A549 (cell line): ENCODE data around the gene SOX18. TPM values are rescaled to one million over a fixed set of nuclear protein-coding genes. Genes with fewer than 3 reads are reported as not detected.

Experiments
- ATAC-seq, 2 experiments: fragments of 200-7000 bp in 1 of 2; fragments of >200 bp in 1 of 2; cut with Nextera tagmentation in 1 of 2; cut with Tn5 transposase in 1 of 2; 3 replicates each; pipeline versions ENCODE4 v1.8.0 to v1.9.1; 2018 to 2020; ENCODE audit warnings: mild to moderate bottlenecking in 1 of 2, moderate library complexity in 1 of 2
- CTCF ChIA-PET: fragments of 300-600 bp; sonication (Branson Sonifier 250); formaldehyde crosslinking; extraction: SDS; loops from one replicate; lab custom pipeline; 2021; ENCODE audit warnings: antibody characterized with exemption, inconsistent platforms; lab: Yijun Ruan, JAX
- POLR2A ChIA-PET: fragments of 350-600 bp; formaldehyde crosslinking; extraction: SDS; loops from one replicate; lab custom pipeline; 2021; ENCODE audit warnings: antibody characterized with exemption, inconsistent platforms; lab: Yijun Ruan, JAX
- DNase-seq, 2 experiments: peaks; one replicate each; pipeline versions ENCODE4 v3.0.0 to v3.0.0-alpha.2; 2011 to 2016; ENCODE audit warnings: low read depth in 1 of 2, low spot score in 1 of 2
- FAIRE-seq: peaks from 2 replicates; lab custom pipeline; 2011; peaks lifted over from hg19 to GRCh38; lab: Jason Lieb, UNC
- H3K27ac ChIP-seq, 2 experiments: fragments of >200 bp; sonication (Bioruptor Twin); formaldehyde crosslinking; 3 replicates each; pipeline ENCODE4 v1.5.1; 2016 to 2017
- H3K4me1 ChIP-seq: fragments of >200 bp; sonication (Bioruptor Twin); formaldehyde crosslinking; 3 replicates; pipeline ENCODE4 v1.6.1; 2016
- H3K4me2 ChIP-seq: fragments of >200 bp; sonication (Bioruptor Twin); formaldehyde crosslinking; 3 replicates; pipeline ENCODE4 v1.6.1; 2016
- H3K4me3 ChIP-seq: fragments of >200 bp; sonication (Bioruptor Twin); formaldehyde crosslinking; 3 replicates; pipeline ENCODE4 v1.5.1; 2016
- H3K9me3 ChIP-seq: fragments of >200 bp; sonication (Bioruptor Twin); formaldehyde crosslinking; 3 replicates; pipeline ENCODE4 v1.6.1; 2016
- EHMT2 ChIP-seq: fragments of 200-600 bp; sonication (generic); IDR thresholded peaks from 2 replicates; pipeline ENCODE4 v1.6.1; 2016; ENCODE audit warnings: antibody characterized with exemption, low read depth, mild to moderate bottlenecking, moderate library complexity
- FOSB ChIP-seq: fragments of 250-450 bp; sonication (Bioruptor Pico); IDR thresholded peaks from 2 replicates; pipeline ENCODE4 v1.5.0; 2020; ENCODE audit warnings: mild to moderate bottlenecking, moderate library complexity
- FOSL2 ChIP-seq, 2 experiments: fragments of 450-650 bp in 1 of 2; fragments of >200 bp in 1 of 2; sonication (Bioruptor Twin) in 1 of 2; formaldehyde crosslinking; IDR thresholded peaks; 2 replicates each; pipeline versions ENCODE4 v1.5.0 to v1.6.1; 2016 to 2020; ENCODE audit warnings: mild to moderate bottlenecking in 1 of 2, moderate library complexity in 1 of 2
- FOXS1 ChIP-seq: fragments of 250-450 bp; sonication (Bioruptor Pico); IDR thresholded peaks from 2 replicates; pipeline ENCODE4 v1.5.0; 2020; ENCODE audit warnings: mild to moderate bottlenecking, moderate library complexity
- JUNB ChIP-seq: fragments of >200 bp; sonication (Bioruptor Twin); formaldehyde crosslinking; IDR thresholded peaks from 2 replicates; pipeline ENCODE4 v1.6.1; 2016
- NFE2L2 ChIP-seq: fragments of 150-350 bp; conservative IDR thresholded peaks from 2 replicates; pipeline ENCODE4 v1.6.1; 2014; ENCODE audit warnings: low read length
- NR3C1 ChIP-seq: fragments of >200 bp; sonication (Bioruptor Twin); formaldehyde crosslinking; IDR thresholded peaks from 3 replicates; pipeline ENCODE4 v1.6.1; 2017
- ZC3H11A ChIP-seq: fragments of 450-650 bp; IDR thresholded peaks from 2 replicates; pipeline ENCODE4 v1.6.1; 2014; ENCODE audit warnings: antibody characterized with exemption, mild to moderate bottlenecking
- ZFP36 ChIP-seq: fragments of 450-650 bp; IDR thresholded peaks from 2 replicates; pipeline ENCODE4 v1.6.1; 2014; ENCODE audit warnings: borderline replicate concordance; ENCODE audit not compliant: partially characterized antibody
- WGBS: methylation state at CpG from one replicate; pipeline ENCODE4 v1.1.6; 2017; ENCODE audit errors: missing lambda C conversion rate; 5-methylcytosine and 5-hydroxymethylcytosine counted together
- polyA plus RNA-seq, 4 experiments: library from polyadenylated mRNA; depleted of rRNA in 3 of 4; stranded (reverse); fragments of >200 nt; fragmentation: RNase III in 1 of 4; extraction: RNeasy Plus Mini Kit Qiagen cat#74134 plus additional on column Dnase treatment in 1 of 4; gene quantifications; 2 replicates in 3 of 4; 3 replicates in 1 of 4; pipeline ENCODE4 v1.2.3, GENCODE V29; 2011 to 2017
- TF ChIP-seq, protein P1 (sequence below): fragments of >200 bp; sonication (Bioruptor Twin); formaldehyde crosslinking; IDR thresholded peaks from 3 replicates; pipeline ENCODE4 v1.5.1; 2016
- TF ChIP-seq, protein P2 (sequence below): IDR thresholded peaks from 2 replicates; pipeline ENCODE4 v1.6.1; 2012
- TF ChIP-seq, protein P3 (sequence below): fragments of >200 bp; sonication (Bioruptor Twin); formaldehyde crosslinking; IDR thresholded peaks from 2 replicates; pipeline ENCODE4 v1.6.1; 2016
- TF ChIP-seq, protein P4 (sequence below): fragments of 450-650 bp; IDR thresholded peaks from 2 replicates; pipeline ENCODE4 v1.6.1; 2014; ENCODE audit warnings: antibody characterized with exemption

Gene SOX18
- polyA plus RNA-seq, 2 of the 4 experiments (the other 2 are of a cell fraction) = 0.19 to 1.4 TPM

DNA sequence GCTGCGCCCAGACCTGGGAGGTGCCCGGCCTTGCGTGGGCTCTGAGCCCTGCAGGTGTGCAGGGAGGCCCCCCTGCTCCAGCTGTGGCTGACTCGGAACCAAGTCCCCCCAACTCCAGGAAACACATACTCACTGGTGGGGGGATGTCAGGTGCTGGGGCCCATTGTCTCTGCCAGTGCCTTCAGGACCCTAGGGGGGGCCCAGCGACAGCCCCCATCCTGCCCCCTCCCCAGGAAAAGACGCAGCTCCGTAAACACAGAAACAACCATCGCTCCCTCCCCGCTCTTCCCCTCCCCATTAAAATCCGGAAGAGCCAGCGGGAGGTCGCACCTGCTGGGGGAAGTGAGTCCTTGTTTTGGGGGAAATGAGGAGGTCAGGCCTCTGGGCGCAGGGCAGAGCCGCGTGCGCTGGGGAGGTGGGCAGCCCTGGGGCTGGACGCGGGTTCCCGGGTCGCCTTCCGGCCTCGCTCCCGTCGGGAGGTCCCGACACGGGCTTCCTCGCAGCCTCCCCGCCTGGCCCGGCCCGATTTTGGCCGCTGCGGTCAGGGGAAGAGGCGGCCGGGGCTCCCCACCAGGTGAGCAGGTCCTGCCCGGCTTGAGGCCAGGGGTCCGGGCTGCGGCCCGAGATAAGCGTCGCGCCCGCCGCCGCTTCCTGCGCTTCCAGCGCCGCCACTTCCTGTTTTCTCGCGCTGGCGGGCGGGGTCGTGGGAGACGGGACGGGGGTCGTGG lies 7.2 kb downstream of the SOX18 start (continued):
- no peak for TF ChIP-seq FOSB (CRISPR knock-in tag)

DNA sequence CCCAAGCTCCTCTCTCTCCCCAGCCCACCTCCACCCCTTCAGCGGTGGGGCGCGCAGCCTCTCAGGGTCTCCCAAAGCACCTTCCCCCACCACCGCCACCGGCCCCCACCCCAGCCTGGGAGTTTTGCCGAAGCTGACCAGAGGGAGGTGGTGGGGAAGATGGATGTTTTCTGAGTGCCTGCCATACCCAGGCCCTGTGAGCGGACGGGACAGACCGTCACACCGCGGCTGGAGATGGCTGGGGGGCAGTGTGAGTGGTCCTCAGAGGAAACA lies 7.7 kb downstream of the SOX18 start:
- TF ChIP-seq FOXS1 (CRISPR knock-in tag) (no peak), ZC3H11A (no peak)
- TF ChIP-seq, protein P1, sequence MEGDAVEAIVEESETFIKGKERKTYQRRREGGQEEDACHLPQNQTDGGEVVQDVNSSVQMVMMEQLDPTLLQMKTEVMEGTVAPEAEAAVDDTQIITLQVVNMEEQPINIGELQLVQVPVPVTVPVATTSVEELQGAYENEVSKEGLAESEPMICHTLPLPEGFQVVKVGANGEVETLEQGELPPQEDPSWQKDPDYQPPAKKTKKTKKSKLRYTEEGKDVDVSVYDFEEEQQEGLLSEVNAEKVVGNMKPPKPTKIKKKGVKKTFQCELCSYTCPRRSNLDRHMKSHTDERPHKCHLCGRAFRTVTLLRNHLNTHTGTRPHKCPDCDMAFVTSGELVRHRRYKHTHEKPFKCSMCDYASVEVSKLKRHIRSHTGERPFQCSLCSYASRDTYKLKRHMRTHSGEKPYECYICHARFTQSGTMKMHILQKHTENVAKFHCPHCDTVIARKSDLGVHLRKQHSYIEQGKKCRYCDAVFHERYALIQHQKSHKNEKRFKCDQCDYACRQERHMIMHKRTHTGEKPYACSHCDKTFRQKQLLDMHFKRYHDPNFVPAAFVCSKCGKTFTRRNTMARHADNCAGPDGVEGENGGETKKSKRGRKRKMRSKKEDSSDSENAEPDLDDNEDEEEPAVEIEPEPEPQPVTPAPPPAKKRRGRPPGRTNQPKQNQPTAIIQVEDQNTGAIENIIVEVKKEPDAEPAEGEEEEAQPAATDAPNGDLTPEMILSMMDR = no peak
- ATAC-seq (no peak), DNase-seq (no peak), FAIRE-seq (no peak)
- Histone ChIP-seq H3K27ac (0 out of 6 replicates have a peak overlapping the region, but pooled peaks of 1 of the 2 experiments have one; percentile 28), H3K4me1 (peaks cover 33% of the 10 kb centered on the region), H3K9me3 (no peaks in the 10 kb centered on the region), H3K4me3 (no peak overlapping the region), H3K4me2 (no peak overlapping the region)
- CTCF ChIA-PET = interaction anchor here (0.8 to 7.1 kb wide), 7 partner anchors 11 to 67 kb away, joined by 3 to 143 read pairs (median 28); partner anchors contain the start of genes PRPF6 and TCEA2
- WGBS = 86% methylated on average over 5 of the region's 11 CpGs
- POLR2A ChIA-PET = no interaction called here

DNA sequence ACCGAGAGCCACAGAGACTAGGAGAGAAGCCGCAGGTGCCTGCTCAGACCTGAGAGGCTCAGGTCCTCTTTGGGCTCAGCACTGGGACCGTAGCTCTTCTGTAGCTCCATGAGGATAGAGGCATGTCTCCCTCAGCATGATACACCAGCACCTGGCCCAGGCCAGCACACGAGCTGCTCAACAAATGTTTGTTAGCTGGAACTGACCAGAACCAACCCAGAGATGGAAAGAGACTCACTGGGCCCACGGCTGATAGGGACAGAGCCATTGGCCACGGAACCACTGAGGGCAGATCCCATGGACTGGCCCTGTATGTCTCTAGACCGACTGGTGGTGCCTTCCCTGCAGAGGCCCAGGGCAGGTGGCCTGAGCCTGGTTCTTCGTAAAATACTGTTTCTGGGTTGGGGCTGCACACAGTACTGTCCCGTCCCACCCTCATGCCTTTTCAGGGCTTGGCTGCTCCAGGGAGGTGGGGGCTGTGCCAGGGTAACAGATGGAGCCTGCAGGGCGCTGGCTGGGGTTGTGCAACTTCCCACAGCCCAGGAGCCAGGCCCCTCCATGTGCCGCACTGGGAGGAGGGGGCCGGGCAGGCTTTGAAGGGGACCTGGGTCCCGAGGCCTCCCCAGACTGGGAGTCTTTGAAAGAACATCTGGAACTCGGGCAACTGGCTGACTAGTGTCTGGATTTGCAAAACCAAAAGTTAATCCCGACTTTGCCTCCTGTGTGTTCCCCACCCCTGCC lies 8.2 kb downstream of the SOX18 start:
- 0 out of 6 replicates have a peak overlapping the region, but pooled peaks of 1 of the 2 experiments have one; percentile 28 for H3K27ac ChIP-seq
- WGBS = 68% methylated on average over 13 of the region's 15 CpGs
- TF ChIP-seq NFE2L2 (no peak), FOSL2 (IDR thresholded peaks at IDR 0.05) (no peak), FOSL2 (CRISPR knock-in tag; IDR thresholded peaks at IDR 0.05) (no peak), ZFP36 (no peak), EHMT2 (no peak), NR3C1 (no peak), JUNB (no peak)
- TF ChIP-seq, protein P2, sequence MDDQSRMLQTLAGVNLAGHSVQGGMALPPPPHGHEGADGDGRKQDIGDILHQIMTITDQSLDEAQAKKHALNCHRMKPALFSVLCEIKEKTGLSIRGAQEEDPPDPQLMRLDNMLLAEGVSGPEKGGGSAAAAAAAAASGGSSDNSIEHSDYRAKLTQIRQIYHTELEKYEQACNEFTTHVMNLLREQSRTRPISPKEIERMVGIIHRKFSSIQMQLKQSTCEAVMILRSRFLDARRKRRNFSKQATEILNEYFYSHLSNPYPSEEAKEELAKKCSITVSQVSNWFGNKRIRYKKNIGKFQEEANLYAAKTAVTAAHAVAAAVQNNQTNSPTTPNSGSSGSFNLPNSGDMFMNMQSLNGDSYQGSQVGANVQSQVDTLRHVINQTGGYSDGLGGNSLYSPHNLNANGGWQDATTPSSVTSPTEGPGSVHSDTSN = no peak
- TF ChIP-seq, protein P3, sequence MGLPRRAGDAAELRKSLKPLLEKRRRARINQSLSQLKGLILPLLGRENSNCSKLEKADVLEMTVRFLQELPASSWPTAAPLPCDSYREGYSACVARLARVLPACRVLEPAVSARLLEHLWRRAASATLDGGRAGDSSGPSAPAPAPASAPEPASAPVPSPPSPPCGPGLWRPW = no peak
- TF ChIP-seq, protein P4, sequence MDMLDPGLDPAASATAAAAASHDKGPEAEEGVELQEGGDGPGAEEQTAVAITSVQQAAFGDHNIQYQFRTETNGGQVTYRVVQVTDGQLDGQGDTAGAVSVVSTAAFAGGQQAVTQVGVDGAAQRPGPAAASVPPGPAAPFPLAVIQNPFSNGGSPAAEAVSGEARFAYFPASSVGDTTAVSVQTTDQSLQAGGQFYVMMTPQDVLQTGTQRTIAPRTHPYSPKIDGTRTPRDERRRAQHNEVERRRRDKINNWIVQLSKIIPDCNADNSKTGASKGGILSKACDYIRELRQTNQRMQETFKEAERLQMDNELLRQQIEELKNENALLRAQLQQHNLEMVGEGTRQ = no peak
- ChIA-PET POLR2A (no interaction called here), CTCF (interaction anchor here (1.5 to 7.1 kb wide), 9 partner anchors 12 to 80 kb away, joined by 4 to 143 read pairs (median 31); partner anchors contain the start of genes PRPF6 and TCEA2)
- H3K4me3 ChIP-seq = no peak overlapping the region
- no peak overlapping the region for H3K4me2 ChIP-seq
- ATAC-seq (no peak), DNase-seq (no peak), FAIRE-seq (no peak)
- H3K9me3 ChIP-seq = no peaks in the 10 kb centered on the region
- peaks cover 35% of the 10 kb centered on the region for H3K4me1 ChIP-seq
